ENCODE results near the gene PC. TPM values are rescaled to one million over a fixed set of nuclear protein-coding genes. Genes with fewer than 3 reads are reported as not detected.

PC gene
- total RNA-seq, 1 donor from 2014 or later: 10.5 TPM

DNA sequence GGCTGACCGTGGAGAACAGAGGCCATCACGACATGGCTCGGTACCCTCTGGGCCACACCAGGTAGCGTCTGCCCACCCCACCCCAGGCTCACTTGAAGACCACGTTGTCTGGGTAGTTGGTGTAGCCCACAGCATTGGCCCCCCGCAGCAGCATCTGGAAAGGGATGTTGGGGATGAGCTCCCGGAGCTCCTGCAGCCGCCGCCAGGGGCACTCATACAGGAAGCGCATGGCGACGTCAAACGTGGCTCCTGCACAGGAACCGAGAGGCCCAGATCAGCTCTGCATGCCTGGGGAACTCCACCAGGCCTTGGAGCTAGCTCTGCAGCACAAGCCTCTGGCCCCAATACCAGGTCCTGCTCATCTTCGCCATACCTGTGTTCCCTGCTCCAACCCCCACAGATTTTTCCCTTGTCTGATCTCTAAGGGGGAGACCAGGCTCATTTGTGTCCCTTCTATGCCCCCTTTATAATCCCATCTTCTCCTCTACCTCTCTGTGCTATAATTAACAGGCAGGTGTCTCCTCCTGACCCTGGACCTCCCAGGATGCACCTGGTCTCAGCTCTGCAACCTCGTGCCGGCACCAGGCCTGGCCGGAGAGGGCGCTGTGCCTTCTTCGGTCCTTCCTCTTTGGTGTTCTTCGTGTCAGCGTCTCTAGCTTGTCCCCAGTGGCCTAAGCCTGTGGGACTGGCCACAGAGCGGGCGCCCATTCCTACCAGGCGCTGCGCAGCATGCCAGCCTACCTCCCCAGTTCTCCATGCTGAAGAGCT is 106.3 kb downstream of the PC start:
- no peak for TF ChIP-seq EZH2 (IDR thresholded peaks at IDR 0.05; ENCODE audit: insufficient read depth, low read length)
- no peak for TF ChIP-seq CTCF (IDR thresholded peaks at IDR 0.05; ENCODE audit: insufficient read depth, low read depth, low read length)
- Histone ChIP-seq H3K79me2 (ENCODE audit: insufficient read depth, low read length) (peaks cover 7% of the 10 kb centered on the region), H2AFZ (ENCODE audit: low read depth, low read length) (no peak overlapping the region), H3K4me1 (ENCODE audit: insufficient read depth, low read length) (peaks cover 6% of the 10 kb centered on the region), H4K20me1 (ENCODE audit: insufficient read depth, low read length) (no peaks in the 10 kb centered on the region), H3K27ac (ENCODE audit: low read depth, low read length) (no peak overlapping the region), H3K27me3 (ENCODE audit: insufficient read depth, low read length) (no peaks in the 10 kb centered on the region), H3K4me3 (ENCODE audit: insufficient read depth, low read depth, low read length) (no peak overlapping the region), H3K4me2 (ENCODE audit: low read length) (no peak overlapping the region), H3K36me3 (ENCODE audit: insufficient read depth, low read length) (peaks cover 3% of the 10 kb centered on the region), H3K9me3 (ENCODE audit: insufficient read depth, low read depth, low read length) (no peaks in the 10 kb centered on the region), H3K9ac (ENCODE audit: low read length) (no peak overlapping the region)
- FAIRE-seq: no peak
- H3K27ac Mint-ChIP-seq (ENCODE audit: unreplicated experiment): peak overlapping the region; percentile 62
- H3K36me3 Mint-ChIP-seq (ENCODE audit: low read depth, unreplicated experiment): peaks cover 3% of the 10 kb centered on the region
- H3K4me1 Mint-ChIP-seq (ENCODE audit: low read depth, unreplicated experiment): no peaks in the 10 kb centered on the region
- H3K27me3 Mint-ChIP-seq (ENCODE audit: low read depth, unreplicated experiment): peaks cover 6% of the 10 kb centered on the region
- H3K4me3 Mint-ChIP-seq (ENCODE audit: unreplicated experiment): no peak overlapping the region
- no peaks in the 10 kb centered on the region for H3K9me3 Mint-ChIP-seq (ENCODE audit: unreplicated experiment)
- no peak for DNase-seq (ENCODE audit: low read depth)

DNA sequence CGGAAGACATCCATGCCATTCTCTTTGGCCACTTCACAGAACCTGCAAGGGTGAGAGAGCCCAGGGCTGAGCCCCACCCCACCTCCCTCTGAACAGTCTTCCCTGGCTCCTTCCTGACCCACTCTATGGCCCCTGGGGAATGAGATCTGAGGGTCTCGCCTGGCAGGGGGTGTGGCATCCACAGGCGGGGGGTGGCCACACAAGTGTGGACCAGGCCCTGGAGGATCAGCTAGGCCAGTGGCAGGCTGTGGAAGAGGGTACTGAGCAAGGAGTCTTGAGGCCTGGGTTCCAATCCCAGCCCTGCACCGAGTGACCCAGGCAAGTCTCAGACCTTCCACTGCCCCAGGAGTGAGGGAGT is 107.0 kb downstream of the PC start:
- no peak for DNase-seq (ENCODE audit: low read depth)
- no peak overlapping the region for H2AFZ ChIP-seq (ENCODE audit: low read depth, low read length)
- Mint-ChIP-seq H3K36me3 (ENCODE audit: low read depth, unreplicated experiment) (peaks cover 3% of the 10 kb centered on the region), H3K27ac (ENCODE audit: unreplicated experiment) (no peak overlapping the region), H3K9me3 (ENCODE audit: unreplicated experiment) (no peaks in the 10 kb centered on the region), H3K4me1 (ENCODE audit: low read depth, unreplicated experiment) (no peaks in the 10 kb centered on the region), H3K4me3 (ENCODE audit: unreplicated experiment) (no peak overlapping the region), H3K27me3 (ENCODE audit: low read depth, unreplicated experiment) (peaks cover 6% of the 10 kb centered on the region)
- H3K4me1 ChIP-seq (ENCODE audit: insufficient read depth, low read length): peaks cover 6% of the 10 kb centered on the region
- FAIRE-seq: no peak
- peaks cover 4% of the 10 kb centered on the region for H3K36me3 ChIP-seq (ENCODE audit: insufficient read depth, low read length)
- H3K4me3 ChIP-seq (ENCODE audit: insufficient read depth, low read depth, low read length): no peak overlapping the region
- no peaks in the 10 kb centered on the region for H3K9me3 ChIP-seq (ENCODE audit: insufficient read depth, low read depth, low read length)
- H3K9ac ChIP-seq (ENCODE audit: low read length): no peak overlapping the region
- H4K20me1 ChIP-seq (ENCODE audit: insufficient read depth, low read length): peaks cover 6% of the 10 kb centered on the region
- no peaks in the 10 kb centered on the region for H3K27me3 ChIP-seq (ENCODE audit: insufficient read depth, low read length)
- no peak overlapping the region for H3K4me2 ChIP-seq (ENCODE audit: low read length)
- no peak overlapping the region for H3K27ac ChIP-seq (ENCODE audit: low read depth, low read length)
- TF ChIP-seq EZH2 (IDR thresholded peaks at IDR 0.05; ENCODE audit: insufficient read depth, low read length) (no peak), CTCF (IDR thresholded peaks at IDR 0.05; ENCODE audit: insufficient read depth, low read depth, low read length) (no peak)
- peaks cover 7% of the 10 kb centered on the region for H3K79me2 ChIP-seq (ENCODE audit: insufficient read depth, low read length)

GRCh38 chr11:66850588-66851238 is 107.5 kb downstream of the PC start:
- H3K27me3 Mint-ChIP-seq (ENCODE audit: low read depth, unreplicated experiment): peaks cover 6% of the 10 kb centered on the region
- Histone ChIP-seq H3K79me2 (ENCODE audit: insufficient read depth, low read length) (peaks cover 9% of the 10 kb centered on the region), H3K4me3 (ENCODE audit: insufficient read depth, low read depth, low read length) (no peak overlapping the region), H3K27ac (ENCODE audit: low read depth, low read length) (no peak overlapping the region), H3K36me3 (ENCODE audit: insufficient read depth, low read length) (peaks cover 4% of the 10 kb centered on the region), H4K20me1 (ENCODE audit: insufficient read depth, low read length) (peaks cover 10% of the 10 kb centered on the region), H3K9ac (ENCODE audit: low read length) (no peak overlapping the region), H3K27me3 (ENCODE audit: insufficient read depth, low read length) (no peaks in the 10 kb centered on the region), H2AFZ (ENCODE audit: low read depth, low read length) (no peak overlapping the region), H3K9me3 (ENCODE audit: insufficient read depth, low read depth, low read length) (no peaks in the 10 kb centered on the region), H3K4me2 (ENCODE audit: low read length) (no peak overlapping the region), H3K4me1 (ENCODE audit: insufficient read depth, low read length) (peaks cover 3% of the 10 kb centered on the region)
- DNase-seq (ENCODE audit: low read depth): no peak
- no peaks in the 10 kb centered on the region for H3K9me3 Mint-ChIP-seq (ENCODE audit: unreplicated experiment)
- peaks cover 3% of the 10 kb centered on the region for H3K36me3 Mint-ChIP-seq (ENCODE audit: low read depth, unreplicated experiment)
- H3K4me1 Mint-ChIP-seq (ENCODE audit: low read depth, unreplicated experiment): no peaks in the 10 kb centered on the region
- no peak overlapping the region for H3K27ac Mint-ChIP-seq (ENCODE audit: unreplicated experiment)
- TF ChIP-seq CTCF (IDR thresholded peaks at IDR 0.05; ENCODE audit: insufficient read depth, low read depth, low read length): no peak
- no peak overlapping the region for H3K4me3 Mint-ChIP-seq (ENCODE audit: unreplicated experiment)
- no peak for FAIRE-seq

Data from astrocyte (in vitro differentiated cells and primary cell).